Measurements from ENCODE around the gene TMPRSS3. TPM values are rescaled to one million over a fixed set of nuclear protein-coding genes. Genes with fewer than 3 reads are reported as not detected.
"Not testable (repeated sequence)": the region's sequence is repeated elsewhere in the genome, so short reads cannot be mapped to it uniquely, and the experiment has no call there.

The TMPRSS3 gene
- total RNA-seq, 6 experiments from 2014 or later = 0.22 to 0.97 (median 0.71) TPM

DNA sequence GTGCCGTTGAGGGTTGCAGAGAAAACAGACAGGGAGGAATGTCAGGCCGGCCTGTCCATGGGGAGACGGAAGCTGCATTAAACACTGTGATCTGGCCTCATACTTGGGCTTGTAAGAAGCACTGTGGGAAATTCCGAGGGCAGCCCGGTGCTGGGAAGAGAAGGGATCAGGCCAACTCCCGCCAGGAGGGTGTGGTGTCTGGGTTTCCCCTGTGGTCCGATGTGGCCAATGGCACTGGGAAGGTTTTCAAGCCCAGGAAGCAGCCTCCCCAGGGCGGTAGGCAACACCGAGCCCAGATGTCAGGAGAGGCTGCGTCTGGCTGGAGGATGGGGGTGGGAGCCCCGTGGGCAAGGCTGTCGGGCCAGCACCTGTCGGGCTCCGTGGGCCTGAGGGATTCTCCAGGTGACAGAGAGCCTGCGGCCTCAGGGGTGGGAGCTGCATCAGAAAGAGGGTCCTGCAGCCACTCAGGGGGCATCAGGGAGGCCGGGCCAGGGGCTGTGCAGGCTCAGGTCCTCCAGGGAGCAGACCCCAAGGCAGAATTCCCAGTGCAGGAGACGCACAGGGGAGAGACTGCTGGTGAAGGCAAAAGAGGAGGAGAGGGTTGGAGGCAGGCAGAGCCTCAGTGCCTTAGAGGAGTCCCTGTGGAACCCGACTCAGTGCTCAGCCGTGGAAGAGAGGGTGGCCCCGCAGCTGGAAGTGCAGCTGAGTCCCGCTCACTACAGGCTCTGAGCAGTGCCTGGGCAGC, 16.2 kb upstream of the TMPRSS3 start:
- WGBS (ENCODE audit: insufficient coverage, low coverage, low lambda C conversion rate, missing lambda C conversion rate) = 67% methylated on average over 12 of the region's 21 CpGs
- DNase-seq (peak in 1 of 3 donors; percentile 28), ATAC-seq (peak in 1 of 4 donors; percentile 23)
- Histone ChIP-seq H3K36me3 (no peaks in the 10 kb centered on the region), H3K27ac (no peak overlapping the region), H3K9me3 (no peaks in the 10 kb centered on the region), H3K4me1 (no peaks in the 10 kb centered on the region), H3K27me3 (no peaks in the 10 kb centered on the region), H3K4me3 (no peak overlapping the region)
- intact Hi-C loops (cut with DNase I) = no loop called here
- TF ChIP-seq, protein P1, sequence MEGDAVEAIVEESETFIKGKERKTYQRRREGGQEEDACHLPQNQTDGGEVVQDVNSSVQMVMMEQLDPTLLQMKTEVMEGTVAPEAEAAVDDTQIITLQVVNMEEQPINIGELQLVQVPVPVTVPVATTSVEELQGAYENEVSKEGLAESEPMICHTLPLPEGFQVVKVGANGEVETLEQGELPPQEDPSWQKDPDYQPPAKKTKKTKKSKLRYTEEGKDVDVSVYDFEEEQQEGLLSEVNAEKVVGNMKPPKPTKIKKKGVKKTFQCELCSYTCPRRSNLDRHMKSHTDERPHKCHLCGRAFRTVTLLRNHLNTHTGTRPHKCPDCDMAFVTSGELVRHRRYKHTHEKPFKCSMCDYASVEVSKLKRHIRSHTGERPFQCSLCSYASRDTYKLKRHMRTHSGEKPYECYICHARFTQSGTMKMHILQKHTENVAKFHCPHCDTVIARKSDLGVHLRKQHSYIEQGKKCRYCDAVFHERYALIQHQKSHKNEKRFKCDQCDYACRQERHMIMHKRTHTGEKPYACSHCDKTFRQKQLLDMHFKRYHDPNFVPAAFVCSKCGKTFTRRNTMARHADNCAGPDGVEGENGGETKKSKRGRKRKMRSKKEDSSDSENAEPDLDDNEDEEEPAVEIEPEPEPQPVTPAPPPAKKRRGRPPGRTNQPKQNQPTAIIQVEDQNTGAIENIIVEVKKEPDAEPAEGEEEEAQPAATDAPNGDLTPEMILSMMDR (IDR thresholded peaks at IDR 0.05) = no peak
- no peak for TF ChIP-seq POLR2A (IDR thresholded peaks at IDR 0.05)

DNA sequence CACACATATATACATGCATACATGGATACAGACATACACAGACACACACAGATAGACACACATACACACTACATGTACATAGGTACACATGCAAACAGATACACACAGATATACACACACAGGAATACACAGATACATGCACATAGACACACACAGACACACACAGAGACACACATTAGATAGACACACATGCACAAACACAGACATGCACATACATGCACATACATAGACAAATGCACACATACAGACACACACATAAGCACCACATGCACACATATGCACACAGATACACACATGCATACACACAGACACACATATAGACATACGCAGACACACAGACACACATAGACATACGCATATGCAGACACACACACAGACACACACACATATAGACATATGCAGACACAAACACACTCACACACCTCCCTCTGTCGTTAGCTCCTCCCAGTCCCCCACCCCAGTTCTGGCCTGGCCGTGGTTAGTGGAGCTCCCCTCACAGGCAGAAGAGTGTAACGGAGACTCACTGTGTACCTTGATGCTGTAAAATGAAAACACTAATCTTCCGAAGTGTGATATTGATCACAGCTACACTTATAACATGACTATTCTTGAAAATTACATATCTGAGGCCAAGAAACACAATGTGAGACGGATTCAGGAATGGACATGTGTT, 15.5 kb upstream of the TMPRSS3 start:
- no peaks in the 10 kb centered on the region for H3K4me1 ChIP-seq
- TF ChIP-seq, protein P1 (IDR thresholded peaks at IDR 0.05) = no peak
- TF ChIP-seq POLR2A (IDR thresholded peaks at IDR 0.05) = no peak
- no peak overlapping the region for H3K4me3 ChIP-seq
- no peaks in the 10 kb centered on the region for H3K9me3 ChIP-seq
- H3K36me3 ChIP-seq = no peaks in the 10 kb centered on the region
- ATAC-seq (no peak), DNase-seq (no peak)
- intact Hi-C loops (cut with DNase I) = no loop called here
- no peak overlapping the region for H3K27ac ChIP-seq
- WGBS (ENCODE audit: insufficient coverage, low coverage, low lambda C conversion rate, missing lambda C conversion rate) = 35% methylated on average over 5 of the region's 7 CpGs
- no peaks in the 10 kb centered on the region for H3K27me3 ChIP-seq

DNA sequence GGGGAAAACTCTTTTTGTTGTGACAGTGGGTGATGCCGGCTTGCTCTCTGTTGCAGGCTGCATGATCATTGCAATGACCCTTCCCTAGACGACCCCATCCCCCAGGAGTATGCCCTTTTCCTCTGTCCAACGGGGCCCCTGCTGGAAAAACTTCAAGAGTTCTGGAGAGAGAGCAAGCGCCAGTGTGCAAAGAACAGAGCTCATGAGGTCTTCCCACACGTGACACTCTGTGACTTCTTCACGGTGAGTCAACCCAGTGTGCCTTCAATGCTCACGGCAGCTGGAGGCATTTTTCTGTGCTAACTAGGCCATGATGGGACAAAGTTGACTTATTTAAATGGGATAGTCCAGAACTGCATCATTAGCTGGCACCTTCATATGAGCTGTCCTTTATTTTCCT, 13.5 kb upstream of the TMPRSS3 start:
- no peaks in the 10 kb centered on the region for H3K4me1 ChIP-seq
- TF ChIP-seq POLR2A (IDR thresholded peaks at IDR 0.05) = no peak
- TF ChIP-seq, protein P1 (IDR thresholded peaks at IDR 0.05) = no peak
- 53% methylated on average over 3 of the region's 7 CpGs for WGBS (ENCODE audit: insufficient coverage, low coverage, low lambda C conversion rate, missing lambda C conversion rate)
- peak in 1 of 3 donors; percentile 11 for DNase-seq
- H3K27me3 ChIP-seq = no peaks in the 10 kb centered on the region
- H3K27ac ChIP-seq = no peak overlapping the region
- no peak for ATAC-seq
- no peaks in the 10 kb centered on the region for H3K9me3 ChIP-seq
- no peak overlapping the region for H3K4me3 ChIP-seq
- intact Hi-C loops (cut with DNase I) = no loop called here
- no peaks in the 10 kb centered on the region for H3K36me3 ChIP-seq

DNA sequence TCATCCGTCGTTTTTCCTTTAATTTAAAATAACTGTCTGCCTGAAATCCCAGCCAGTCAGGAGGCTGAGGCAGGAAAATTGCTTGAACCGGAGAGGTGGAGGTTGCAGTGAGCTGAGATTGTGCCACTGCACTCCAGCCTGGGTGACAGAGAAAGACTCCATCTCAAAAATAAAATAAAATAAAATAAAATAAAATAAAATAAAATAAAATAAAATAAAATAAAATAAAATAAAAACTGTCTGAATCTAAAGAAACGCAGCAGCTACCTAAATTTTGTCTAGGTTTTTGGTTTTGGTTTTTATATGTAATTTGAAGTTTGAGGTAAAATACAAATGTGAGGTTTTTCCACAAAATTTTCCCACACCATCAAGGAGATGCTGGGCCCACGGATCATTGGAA, 12.9 kb upstream of the TMPRSS3 start:
- H3K4me3 ChIP-seq; H3K4me1 ChIP-seq; intact Hi-C loops (cut with DNase I); H3K36me3 ChIP-seq; DNase-seq; H3K27me3 ChIP-seq; H3K9me3 ChIP-seq; H3K27ac ChIP-seq; ATAC-seq: not testable (repeated sequence)
- WGBS (ENCODE audit: insufficient coverage, low coverage, low lambda C conversion rate, missing lambda C conversion rate) = 69% methylated on average over 5 of the region's 5 CpGs

DNA sequence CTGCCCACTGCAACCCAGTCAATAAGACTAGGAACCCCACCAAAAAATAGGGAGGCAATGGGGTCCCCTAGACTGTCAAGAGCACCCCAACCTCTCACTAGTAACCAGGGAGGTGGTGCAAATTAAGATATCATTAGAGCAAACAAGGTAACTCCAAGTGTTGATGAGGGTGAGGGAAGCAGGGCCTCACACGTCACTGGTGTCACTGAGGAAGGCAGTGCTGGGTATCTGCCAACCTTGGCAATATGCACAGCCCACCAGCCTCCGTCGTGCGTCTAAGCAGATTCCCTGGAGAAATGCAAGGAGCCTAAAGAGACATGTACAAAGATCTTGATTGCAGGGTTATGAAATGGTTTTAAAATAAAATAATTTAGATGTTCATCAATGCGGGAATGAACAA, 11.6 kb upstream of the TMPRSS3 start:
- WGBS (ENCODE audit: insufficient coverage, low coverage, low lambda C conversion rate, missing lambda C conversion rate) = 72% methylated on average over 5 of the region's 5 CpGs
- Histone ChIP-seq H3K4me1 (no peaks in the 10 kb centered on the region), H3K27ac (no peak overlapping the region), H3K4me3 (no peak overlapping the region), H3K9me3 (no peaks in the 10 kb centered on the region), H3K36me3 (no peaks in the 10 kb centered on the region), H3K27me3 (no peaks in the 10 kb centered on the region)
- DNase-seq = peak in 1 of 3 donors; percentile 26
- TF ChIP-seq, protein P1 (IDR thresholded peaks at IDR 0.05) = no peak
- no peak for TF ChIP-seq POLR2A (IDR thresholded peaks at IDR 0.05)
- intact Hi-C loops (cut with DNase I) = no loop called here
- ATAC-seq = no peak
